ENCODE data around the gene PREPL.

GRCh38 chr2:44290261-44290660 is 71.0 kb downstream of the PREPL start:
- TF ChIP-seq EZH2 (IDR thresholded peaks at IDR 0.05; ENCODE audit: low read length, missing control alignments) (no peak), CTCF (conservative IDR thresholded peaks at IDR 0.05 in 1 of 2, IDR thresholded peaks at IDR 0.05 in 1 of 2; ENCODE audit: low read depth in 1 of 2, low read length in 2 of 2) (no peak)
